GM12891 (cell line): ENCODE results near the gene SOAT2. TPM values are rescaled to one million over a fixed set of nuclear protein-coding genes. Genes with fewer than 3 reads are reported as not detected.
A peak's percentile ranks its signal among the peaks of the same experiment; 100 is the strongest.

Experiments used
- DNase-seq: peaks from one replicate; pipeline ENCODE4 v3.0.0; 2011; ENCODE audit warnings: low spot score; ENCODE audit not compliant: insufficient read length
- FAIRE-seq: peaks from 2 replicates; lab custom pipeline; 2011; peaks lifted over from hg19 to GRCh38; lab: Jason Lieb, UNC
- PAX5 ChIP-seq: IDR thresholded peaks from 2 replicates; pipeline ENCODE4 v1.6.1; 2011; ENCODE audit warnings: low read length, moderate library complexity, mild to moderate bottlenecking; ENCODE audit not compliant: insufficient read depth, severe bottlenecking
- POLR2A ChIP-seq: IDR thresholded peaks from 2 replicates; pipeline ENCODE4 v1.6.1; 2011; ENCODE audit warnings: low read depth, low read length, control low read depth
- POLR2AphosphoS5 ChIP-seq: IDR thresholded peaks from 2 replicates; pipeline ENCODE4 v1.6.1; 2011; ENCODE audit warnings: low read depth, low read length, control low read depth
- POU2F2 ChIP-seq: IDR thresholded peaks from 2 replicates; pipeline ENCODE4 v1.6.1; 2011; ENCODE audit warnings: low read depth, mild to moderate bottlenecking, control low read depth, low read length, moderate library complexity
- SPI1 ChIP-seq: IDR thresholded peaks from 2 replicates; pipeline ENCODE4 v1.6.1; 2011; ENCODE audit warnings: low read depth, low read length, control low read depth
- TAF1 ChIP-seq: IDR thresholded peaks from 2 replicates; pipeline ENCODE4 v1.6.1; 2011; ENCODE audit warnings: low read depth, low read length, control low read depth
- polyA plus RNA-seq: library from polyadenylated mRNA; unstranded; fragments of >200 nt; gene quantifications from one replicate; pipeline ENCODE4 v1.2.1, GENCODE V29; 2012; ENCODE audit warnings: low read depth, missing spikeins, inconsistent platforms; ENCODE audit not compliant: missing spikeins

SOAT2 gene, protein sequence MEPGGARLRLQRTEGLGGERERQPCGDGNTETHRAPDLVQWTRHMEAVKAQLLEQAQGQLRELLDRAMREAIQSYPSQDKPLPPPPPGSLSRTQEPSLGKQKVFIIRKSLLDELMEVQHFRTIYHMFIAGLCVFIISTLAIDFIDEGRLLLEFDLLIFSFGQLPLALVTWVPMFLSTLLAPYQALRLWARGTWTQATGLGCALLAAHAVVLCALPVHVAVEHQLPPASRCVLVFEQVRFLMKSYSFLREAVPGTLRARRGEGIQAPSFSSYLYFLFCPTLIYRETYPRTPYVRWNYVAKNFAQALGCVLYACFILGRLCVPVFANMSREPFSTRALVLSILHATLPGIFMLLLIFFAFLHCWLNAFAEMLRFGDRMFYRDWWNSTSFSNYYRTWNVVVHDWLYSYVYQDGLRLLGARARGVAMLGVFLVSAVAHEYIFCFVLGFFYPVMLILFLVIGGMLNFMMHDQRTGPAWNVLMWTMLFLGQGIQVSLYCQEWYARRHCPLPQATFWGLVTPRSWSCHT
- not detected for polyA plus RNA-seq

DNA sequence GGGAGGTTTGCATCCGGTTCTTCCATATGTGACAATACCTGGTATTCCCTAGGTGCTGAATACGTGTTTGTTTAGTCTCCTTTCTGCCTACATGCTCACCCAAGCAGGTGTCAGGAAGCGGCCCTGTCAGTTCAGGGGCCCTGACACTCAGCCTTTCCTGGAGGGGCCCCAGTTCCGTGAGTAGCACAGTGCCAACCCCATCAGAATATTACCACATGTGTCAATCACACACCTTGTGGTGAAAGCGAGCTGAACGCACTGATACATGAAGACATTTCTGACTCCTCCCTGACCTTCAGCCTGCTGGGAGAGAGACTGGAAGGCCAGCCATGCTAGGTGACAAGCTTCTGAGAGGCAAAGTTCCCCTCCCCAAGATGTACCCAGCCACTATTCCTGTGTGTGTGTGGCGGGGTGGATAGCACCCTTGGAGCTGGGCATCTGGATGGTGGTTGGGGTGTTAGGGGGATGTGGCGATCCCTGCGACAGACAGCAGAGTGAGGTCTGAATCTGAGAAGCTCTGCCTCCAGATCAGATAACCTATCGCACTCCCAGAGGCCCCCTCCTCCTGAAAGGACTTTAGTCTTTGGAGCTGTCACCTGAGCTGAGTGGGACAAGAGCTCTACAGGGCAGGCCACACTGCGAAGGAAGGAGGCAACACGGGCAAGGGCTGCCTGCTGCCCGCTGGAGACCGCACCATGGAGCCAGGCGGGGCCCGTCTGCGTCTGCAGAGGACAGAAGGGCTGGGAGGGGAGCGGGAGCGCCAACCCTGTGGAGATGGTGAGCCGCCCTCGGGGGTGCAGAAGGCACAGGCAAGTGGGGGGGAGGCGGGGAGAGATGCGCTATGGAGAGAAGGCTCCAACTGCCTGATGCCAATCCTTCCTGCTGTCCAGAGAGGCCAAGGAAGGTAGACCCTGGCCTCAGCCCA is at the start of gene SOAT2:
Gene SOAT2, plus strand, starts transcription at position 604 of the 925 bp plus-strand sequence. Its CDS starts 92 bp downstream, at position 696.
- TF ChIP-seq POU2F2 (peak; percentile 67; the same call in 1 of the 2 replicates), TAF1 (no peak), POLR2AphosphoS5 (no peak)
- FAIRE-seq: peak; percentile 97
- DNase-seq: peak; percentile 72

DNA sequence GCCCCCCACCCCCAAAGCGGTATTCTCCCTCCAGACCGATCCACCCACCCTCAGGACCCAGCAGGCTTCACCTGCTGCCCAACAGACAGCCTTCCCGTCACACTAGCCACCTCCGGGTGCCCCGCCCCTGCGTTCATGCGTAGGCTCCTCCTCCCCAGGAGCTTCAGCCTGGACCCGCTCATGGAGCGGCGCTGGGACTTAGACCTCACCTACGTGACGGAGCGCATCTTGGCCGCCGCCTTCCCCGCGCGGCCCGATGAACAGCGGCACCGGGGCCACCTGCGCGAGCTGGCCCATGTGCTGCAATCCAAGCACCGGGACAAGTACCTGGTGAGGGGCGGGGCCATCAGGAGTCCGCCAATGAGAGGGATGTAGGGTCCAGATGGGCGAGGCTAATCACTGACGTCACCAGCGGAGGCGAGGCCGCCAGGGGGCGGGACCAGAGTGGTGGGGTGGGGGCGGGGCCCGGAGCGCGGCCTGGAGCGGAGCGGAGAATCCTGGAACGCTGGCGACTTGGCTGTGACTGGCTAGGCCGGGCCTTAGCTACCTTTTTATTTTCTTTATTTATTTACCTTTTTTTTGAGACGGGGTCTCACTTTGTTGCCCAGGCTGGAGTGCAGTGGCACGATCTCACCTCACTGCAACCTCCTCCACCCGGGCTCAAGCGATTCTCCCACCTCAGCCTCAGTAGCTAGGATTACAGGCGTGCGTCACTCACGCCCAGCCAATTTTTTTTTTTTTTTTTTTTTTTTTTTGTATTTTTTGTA is 49.0 kb upstream of the SOAT2 start:
- no peak for TF ChIP-seq TAF1
- TF ChIP-seq POU2F2: no peak
- DNase-seq: peak; percentile 98
- FAIRE-seq: peak; percentile 95

DNA sequence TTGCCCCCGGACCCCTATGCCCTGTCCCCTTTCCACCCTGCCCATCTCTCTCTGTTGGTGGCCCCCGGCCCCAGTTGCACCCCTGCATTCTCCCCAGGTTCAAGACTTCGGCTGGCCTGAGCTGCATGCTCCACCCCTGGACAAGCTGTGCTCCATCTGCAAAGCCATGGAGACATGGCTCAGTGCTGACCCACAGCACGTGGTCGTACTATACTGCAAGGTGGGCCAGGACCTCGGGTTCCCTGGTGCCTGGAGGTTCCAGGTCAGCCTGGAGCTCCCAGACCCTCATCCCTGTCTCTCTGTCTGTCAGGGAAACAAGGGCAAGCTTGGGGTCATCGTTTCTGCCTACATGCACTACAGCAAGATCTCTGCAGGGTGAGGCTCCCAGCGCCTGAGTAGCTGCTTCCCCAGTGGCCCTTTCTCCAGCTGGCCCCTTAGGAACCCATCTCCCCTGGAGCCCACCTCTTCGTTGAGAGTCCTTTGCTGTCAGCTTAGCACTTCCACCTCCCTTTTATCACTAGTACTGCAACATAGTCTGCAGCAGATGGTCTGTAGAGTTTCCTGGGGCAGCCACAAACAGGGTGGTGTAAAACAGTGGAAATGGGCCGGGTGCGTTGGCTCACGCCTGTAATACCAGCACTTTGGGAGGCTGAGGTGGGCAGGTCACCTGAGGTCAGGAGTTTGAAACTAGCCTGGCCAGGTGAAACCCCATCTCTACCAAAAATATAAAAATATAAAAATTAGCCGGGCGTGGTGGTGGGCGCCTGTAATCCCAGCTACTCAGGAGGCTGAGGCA is 47.6 kb upstream of the SOAT2 start:
- TF ChIP-seq PAX5: no peak
- TF ChIP-seq POLR2AphosphoS5: no peak
- TF ChIP-seq SPI1: no peak
- no peak for TF ChIP-seq POLR2A
- TF ChIP-seq POU2F2: no peak
- no peak for TF ChIP-seq TAF1
- FAIRE-seq: no peak
- no peak for DNase-seq

DNA sequence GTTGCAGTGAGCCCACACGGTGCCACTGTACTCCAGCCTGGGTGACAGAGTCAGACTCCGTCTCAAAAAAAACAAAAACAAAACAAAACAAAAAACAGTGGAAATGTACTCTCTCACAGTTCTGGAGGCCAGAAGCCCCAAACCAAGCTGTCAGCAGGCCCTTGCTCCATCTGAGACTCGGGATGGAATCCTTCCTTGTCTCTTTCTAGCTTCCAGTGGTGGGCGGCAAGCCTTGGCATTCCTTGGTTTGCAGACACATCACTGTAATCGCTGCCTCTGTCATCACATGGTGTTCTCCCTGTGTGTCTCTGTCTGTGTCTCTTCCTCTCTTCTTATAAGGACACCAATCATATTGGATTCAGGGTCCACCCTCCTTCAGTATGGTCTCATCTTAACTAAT is 47.0 kb upstream of the SOAT2 start:
- DNase-seq: no peak
- TF ChIP-seq POLR2AphosphoS5 (no peak), TAF1 (no peak), POU2F2 (no peak), SPI1 (no peak), PAX5 (no peak), POLR2A (no peak)
- no peak for FAIRE-seq

DNA sequence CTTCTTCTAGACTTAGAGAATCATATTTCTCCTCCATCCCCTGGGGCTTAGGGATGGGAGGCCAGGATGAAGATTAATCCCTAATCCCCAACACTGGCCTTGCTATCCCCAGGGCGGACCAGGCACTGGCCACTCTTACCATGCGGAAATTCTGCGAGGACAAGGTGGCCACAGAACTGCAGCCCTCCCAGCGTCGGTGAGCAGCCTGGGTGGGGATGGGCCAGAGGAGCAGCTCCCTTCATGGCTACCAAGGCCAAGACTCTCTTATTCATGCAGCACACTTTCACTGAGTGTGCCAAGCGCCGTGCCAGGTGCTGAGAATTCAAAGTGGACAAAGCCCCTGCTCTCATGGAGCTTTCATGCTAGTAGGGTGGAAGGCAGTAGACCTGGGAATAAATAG is 46.4 kb upstream of the SOAT2 start:
- DNase-seq: no peak
- TF ChIP-seq PAX5: no peak
- no peak for FAIRE-seq

DNA sequence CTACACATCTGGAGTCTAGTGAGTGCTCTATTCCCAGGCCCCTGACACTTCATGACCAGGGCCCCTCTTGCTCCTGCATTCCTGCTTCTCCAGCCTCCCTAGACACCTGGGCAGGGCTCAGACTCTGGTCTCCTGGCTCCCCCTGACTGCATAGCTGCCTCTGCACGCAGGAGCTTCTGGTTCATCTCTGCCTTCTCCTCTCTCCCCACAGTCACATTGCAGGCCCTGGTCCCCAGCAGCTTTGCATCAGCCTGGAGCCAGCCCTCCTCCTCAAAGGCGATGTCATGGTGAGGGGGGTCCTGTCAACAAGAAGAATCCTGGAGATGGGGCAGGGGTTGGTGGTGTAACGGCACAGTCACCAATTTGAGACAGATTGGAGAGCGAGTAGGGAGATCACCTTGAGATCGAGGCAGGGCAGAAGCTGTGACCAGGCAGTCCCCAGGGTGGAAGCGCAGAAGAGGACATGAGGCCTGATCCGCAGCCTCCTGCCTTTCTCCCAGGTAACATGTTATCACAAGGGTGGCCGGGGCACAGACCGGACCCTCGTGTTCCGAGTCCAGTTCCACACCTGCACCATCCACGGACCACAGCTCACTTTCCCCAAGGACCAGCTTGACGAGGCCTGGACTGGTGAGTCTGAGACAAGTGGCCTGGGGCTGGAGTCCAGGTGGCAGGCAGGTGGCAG is 45.3 kb upstream of the SOAT2 start:
- TF ChIP-seq PAX5: no peak
- TF ChIP-seq SPI1: no peak
- TF ChIP-seq POU2F2: no peak
- TF ChIP-seq POLR2A: no peak
- TF ChIP-seq POLR2AphosphoS5: no peak
- no peak for TF ChIP-seq TAF1
- FAIRE-seq (no peak), DNase-seq (no peak)

DNA sequence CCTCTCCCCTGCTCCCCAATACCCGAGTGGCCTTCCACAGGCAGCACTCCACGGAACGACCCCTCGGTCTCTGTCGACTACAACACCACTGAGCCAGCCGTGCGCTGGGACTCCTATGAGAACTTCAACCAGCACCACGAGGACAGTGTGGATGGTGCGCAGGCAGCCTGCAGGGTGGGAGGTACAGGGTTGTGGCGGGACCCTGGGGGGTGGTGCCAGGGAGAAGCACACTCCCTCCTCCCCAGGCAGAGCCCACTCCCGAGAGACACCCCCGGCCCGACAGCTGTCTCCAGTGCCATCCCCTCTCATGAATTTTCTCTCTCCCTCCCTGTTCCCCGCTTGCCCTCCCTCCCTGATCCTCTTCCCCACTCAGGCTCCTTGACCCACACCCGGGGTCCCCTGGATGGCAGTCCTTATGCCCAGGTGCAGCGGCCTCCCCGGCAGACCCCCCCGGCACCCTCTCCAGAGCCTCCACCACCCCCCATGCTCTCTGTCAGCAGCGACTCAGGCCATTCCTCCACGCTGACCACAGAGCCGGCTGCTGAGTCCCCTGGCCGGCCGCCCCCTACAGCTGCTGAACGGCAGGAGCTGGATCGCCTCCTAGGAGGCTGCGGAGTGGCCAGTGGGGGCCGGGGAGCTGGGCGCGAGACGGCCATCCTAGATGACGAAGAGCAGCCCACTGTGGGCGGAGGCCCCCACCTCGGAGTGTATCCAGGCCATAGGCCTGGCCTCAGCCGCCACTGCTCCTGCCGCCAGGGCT is 44.4 kb upstream of the SOAT2 start:
- no peak for FAIRE-seq
- no peak for DNase-seq

More for the DNA sequence above, 44.4 kb upstream of the SOAT2 start:
- TF ChIP-seq POU2F2 (no peak), POLR2A (no peak), PAX5 (no peak), POLR2AphosphoS5 (no peak), SPI1 (no peak), TAF1 (no peak)
